H1 (cell line): ENCODE measurements around the gene ILKAP. TPM values are rescaled to one million over a fixed set of nuclear protein-coding genes. Genes with fewer than 3 reads are reported as not detected.

Experiments
- CTCF ChIA-PET: fragments of 300-600 bp; sonication (Branson Sonifier 250); formaldehyde crosslinking; loops from one replicate; lab custom pipeline; 2021; ENCODE audit not compliant: partially characterized antibody; lab: Charles Lee
- POLR2A ChIA-PET: fragments of 300-600 bp; sonication (Branson Sonifier 250); formaldehyde crosslinking; loops from one replicate; lab custom pipeline; 2021; ENCODE audit warnings: inconsistent platforms; ENCODE audit not compliant: partially characterized antibody; lab: Charles Lee
- DNase-seq, 2 experiments: peaks; one replicate each; pipeline versions ENCODE4 v3.0.0 to v3.0.0-alpha.2; 2010 to 2022; ENCODE audit warnings: low spot score in 2 of 2, low read depth in 1 of 2, mixed read lengths in 1 of 2
- FAIRE-seq: peaks from 2 replicates; lab custom pipeline; 2011; peaks lifted over from hg19 to GRCh38; lab: Jason Lieb, UNC
- H2AFZ ChIP-seq: 2 replicates; pipeline ENCODE4 v1.8.1; 2012; ENCODE audit warnings: low read length, inconsistent platforms
- H2AK5ac ChIP-seq: 2 replicates; pipeline ENCODE4 v1.6.1; 2013; ENCODE audit warnings: low read depth, low read length
- H2BK120ac ChIP-seq: replicated peaks from 2 replicates; pipeline ENCODE3; 2013; ENCODE audit warnings: low read depth, low read length, inconsistent platforms
- H2BK12ac ChIP-seq: 2 replicates; pipeline ENCODE4 v1.6.1; 2013; ENCODE audit warnings: low read depth, low read length
- H2BK15ac ChIP-seq: 2 replicates; pipeline ENCODE4 v1.6.1; 2013; ENCODE audit warnings: low read length
- H2BK20ac ChIP-seq: 2 replicates; pipeline ENCODE4 v1.6.1; 2013; ENCODE audit warnings: low read length
- H2BK5ac ChIP-seq: 2 replicates; pipeline ENCODE4 v1.6.1; 2013; ENCODE audit warnings: low read depth, low read length
- H3K14ac ChIP-seq: 2 replicates; pipeline ENCODE4 v1.6.1; 2013; ENCODE audit warnings: inconsistent platforms; ENCODE audit not compliant: insufficient read length
- H3K18ac ChIP-seq: 2 replicates; pipeline ENCODE4 v1.6.1; 2013; ENCODE audit warnings: low read length; ENCODE audit errors: extremely low read depth
- H3K23ac ChIP-seq: 2 replicates; pipeline ENCODE4 v1.6.1; 2013; ENCODE audit warnings: inconsistent platforms; ENCODE audit not compliant: insufficient read length
- H3K23me2 ChIP-seq: 2 replicates; pipeline ENCODE4 v1.6.1; 2013; ENCODE audit warnings: low read depth, low read length
- H3K27ac ChIP-seq: 2 replicates; pipeline ENCODE4 v1.6.1; 2011; ENCODE audit warnings: low read depth, low read length, inconsistent platforms
- H3K27me3 ChIP-seq, 4 experiments: replicated peaks in 1 of 4; 1 replicate in 1 of 4; 2 replicates in 3 of 4; pipeline versions ENCODE4 v1.6.1 to v1.8.1; 2011 to 2013; ENCODE audit warnings: low read length in 3 of 4, mild to moderate bottlenecking in 3 of 4, inconsistent platforms in 2 of 4, mixed read lengths in 2 of 4, moderate library complexity in 1 of 4; ENCODE audit not compliant: control insufficient read depth in 3 of 4, insufficient read depth in 3 of 4; ENCODE audit errors: extremely low read depth in 1 of 4
- H3K36me3 ChIP-seq, 4 experiments: 2 replicates each; pipeline versions ENCODE4 v1.6.1 to v1.8.1; 2011 to 2013; ENCODE audit warnings: mild to moderate bottlenecking in 4 of 4, low read length in 3 of 4, moderate library complexity in 2 of 4, control low read depth in 1 of 4, inconsistent platforms in 1 of 4; ENCODE audit not compliant: insufficient read depth in 4 of 4, control insufficient read depth in 2 of 4
- H3K4ac ChIP-seq: replicated peaks from 2 replicates; pipeline ENCODE3; 2013; ENCODE audit warnings: low read length, low read depth, mixed read lengths, inconsistent platforms; ENCODE audit not compliant: insufficient read length
- H3K4me1 ChIP-seq, 4 experiments: replicated peaks in 1 of 4; 1 replicate in 1 of 4; 2 replicates in 3 of 4; pipeline versions ENCODE4 v1.6.1 to v1.8.1; 2011 to 2013; ENCODE audit warnings: low read length in 3 of 4, inconsistent platforms in 2 of 4, mixed read lengths in 1 of 4; ENCODE audit not compliant: insufficient read depth in 4 of 4, control insufficient read depth in 3 of 4
- H3K4me2 ChIP-seq, 2 experiments: 2 replicates each; pipeline versions ENCODE4 v1.6.1 to v1.8.1; 2011 to 2013; ENCODE audit warnings: low read depth in 2 of 2, low read length in 2 of 2, control low read depth in 1 of 2, inconsistent platforms in 1 of 2, mild to moderate bottlenecking in 1 of 2; ENCODE audit not compliant: insufficient read depth in 1 of 2
- H3K4me3 ChIP-seq, 4 experiments: fragments of 200-600, 300-600 bp in 1 of 4; sonication (generic), shearing (Covaris generic), sonication (Bioruptor Twin) in 1 of 4; 2 replicates each; pipeline versions ENCODE4 v1.5.1 to v1.8.1; 2011 to 2016; ENCODE audit warnings: low read length in 4 of 4, low read depth in 3 of 4, control low read depth in 2 of 4, inconsistent platforms in 2 of 4, mild to moderate bottlenecking in 2 of 4, mixed read lengths in 1 of 4, moderate library complexity in 1 of 4; ENCODE audit not compliant: insufficient read depth in 2 of 4; ENCODE audit errors: extremely low read depth in 1 of 4
- H3K56ac ChIP-seq: replicated peaks from 2 replicates; pipeline ENCODE3; 2013; ENCODE audit warnings: low read depth, mild to moderate bottlenecking, mixed read lengths, low read length, inconsistent platforms; ENCODE audit not compliant: insufficient read length
- H3K79me1 ChIP-seq: 2 replicates; pipeline ENCODE4 v1.6.1; 2013; ENCODE audit warnings: low read depth, low read length, control low read depth
- H3K79me2 ChIP-seq, 2 experiments: 2 replicates each; pipeline versions ENCODE4 v1.6.1 to v1.8.1; 2012 to 2013; ENCODE audit warnings: low read length in 2 of 2, mild to moderate bottlenecking in 2 of 2, inconsistent platforms in 1 of 2; ENCODE audit not compliant: insufficient read depth in 2 of 2, control insufficient read depth in 1 of 2
- H3K9ac ChIP-seq, 4 experiments: replicated peaks in 1 of 4; 1 replicate in 1 of 4; 2 replicates in 3 of 4; pipeline versions ENCODE4 v1.6.1 to v1.8.1; 2011 to 2013; ENCODE audit warnings: low read depth in 3 of 4, low read length in 3 of 4, control low read depth in 2 of 4, mild to moderate bottlenecking in 2 of 4, moderate library complexity in 2 of 4, inconsistent platforms in 1 of 4; ENCODE audit errors: extremely low read depth in 1 of 4
- H3K9me3 ChIP-seq, 2 experiments: 2 replicates each; pipeline versions ENCODE4 v1.6.1 to v1.8.1; 2012 to 2013; ENCODE audit warnings: mild to moderate bottlenecking in 2 of 2, moderate library complexity in 2 of 2, control low read depth in 1 of 2, inconsistent platforms in 1 of 2, low read depth in 1 of 2, low read length in 1 of 2, mixed read lengths in 1 of 2; ENCODE audit not compliant: insufficient read depth in 2 of 2
- H4K20me1 ChIP-seq, 2 experiments: replicated peaks in 1 of 2; 2 replicates each; pipeline versions ENCODE3 to v1.8.1; 2011 to 2013; ENCODE audit warnings: inconsistent platforms in 2 of 2, low read length in 2 of 2, mild to moderate bottlenecking in 1 of 2; ENCODE audit not compliant: insufficient read depth in 2 of 2, control insufficient read depth in 1 of 2
- H4K5ac ChIP-seq: 2 replicates; pipeline ENCODE4 v1.6.1; 2013; ENCODE audit warnings: low read length, low read depth, mixed read lengths, inconsistent platforms; ENCODE audit not compliant: insufficient read length
- H4K8ac ChIP-seq: 2 replicates; pipeline ENCODE4 v1.8.0; 2013; ENCODE audit warnings: mild to moderate bottlenecking, moderate library complexity, low read length, inconsistent platforms; ENCODE audit not compliant: insufficient read depth; ENCODE audit errors: extremely low read depth
- H4K91ac ChIP-seq: replicated peaks from 2 replicates; pipeline ENCODE3; 2013; ENCODE audit warnings: low read length, mixed read lengths, inconsistent platforms; ENCODE audit not compliant: insufficient read length
- ATF3 ChIP-seq: IDR thresholded peaks from 2 replicates; pipeline ENCODE4 v1.6.1; 2011; ENCODE audit warnings: low read depth, mild to moderate bottlenecking, low read length; ENCODE audit not compliant: insufficient read depth
- BCL11A ChIP-seq, 2 experiments: IDR thresholded peaks; one replicate each; pipeline ENCODE4 v1.6.1; 2011; ENCODE audit warnings: low read depth in 2 of 2, low read length in 2 of 2, mild to moderate bottlenecking in 2 of 2
- CBX5 ChIP-seq: fragments of 300-800, 300-1000 bp; sonication (generic); IDR thresholded peaks from 2 replicates; pipeline ENCODE4 v1.7.1; 2016; ENCODE audit warnings: antibody characterized with exemption, low read length, low read depth
- CHD1 ChIP-seq: IDR thresholded peaks from 2 replicates; pipeline ENCODE4 v1.6.1; 2012; ENCODE audit warnings: low read depth, low read length, improper control_type of control experiment
- E2F6 ChIP-seq: IDR thresholded peaks from 2 replicates; pipeline ENCODE4 v1.6.1; 2012; ENCODE audit warnings: inconsistent platforms
- EP300 ChIP-seq, 2 experiments: IDR thresholded peaks; 1 replicate in 1 of 2; 2 replicates in 1 of 2; pipeline ENCODE4 v1.6.1; 2011 to 2012; ENCODE audit warnings: low read depth in 2 of 2, low read length in 2 of 2, mild to moderate bottlenecking in 2 of 2, borderline replicate concordance in 1 of 2, inconsistent platforms in 1 of 2, moderate library complexity in 1 of 2
- GABPA ChIP-seq: IDR thresholded peaks from 2 replicates; pipeline ENCODE4 v1.6.1; 2011; ENCODE audit warnings: mild to moderate bottlenecking, low read length, moderate library complexity, borderline replicate concordance; ENCODE audit not compliant: insufficient read depth
- RBBP5 ChIP-seq: IDR thresholded peaks from 2 replicates; pipeline ENCODE4 v1.7.1; 2012; ENCODE audit warnings: low read depth, mild to moderate bottlenecking, inconsistent platforms, low read length, moderate library complexity, borderline replicate concordance
- SIN3A ChIP-seq, 2 experiments: IDR thresholded peaks in 1 of 2; conservative IDR thresholded peaks in 1 of 2; 2 replicates each; pipeline ENCODE4 v1.6.1; 2011 to 2012; ENCODE audit warnings: low read length in 2 of 2, improper control_type of control experiment in 1 of 2, low read depth in 1 of 2, mild to moderate bottlenecking in 1 of 2
- SIRT6 ChIP-seq: IDR thresholded peaks from one replicate; pipeline ENCODE4 v1.7.1; 2012; ENCODE audit warnings: low read length, inconsistent platforms
- SIX5 ChIP-seq: IDR thresholded peaks from 2 replicates; pipeline ENCODE4 v1.6.1; 2011; ENCODE audit warnings: mild to moderate bottlenecking, low read depth, low read length
- SRF ChIP-seq: IDR thresholded peaks from 2 replicates; pipeline ENCODE4 v1.6.1; 2011; ENCODE audit warnings: mild to moderate bottlenecking, low read depth, low read length, moderate library complexity
- WGBS, 2 experiments: shearing (Covaris generic) in 1 of 2; methylation state at CpG; one replicate each; pipeline versions ENCODE4 v1.1.6 to v1.1.7; 2013 to 2015; ENCODE audit warnings: low lambda C conversion rate in 2 of 2, mixed read lengths in 2 of 2, inconsistent platforms in 1 of 2, low coverage in 1 of 2, missing lambda C conversion rate in 1 of 2; ENCODE audit not compliant: insufficient replicate concordance in 2 of 2, insufficient coverage in 1 of 2, insufficient read length in 1 of 2; ENCODE audit errors: extremely low coverage in 1 of 2, missing lambda C conversion rate in 1 of 2; 5-methylcytosine and 5-hydroxymethylcytosine counted together
- polyA plus RNA-seq, 7 experiments: library from polyadenylated mRNA; depleted of rRNA in 3 of 7; stranded (reverse) in 5 of 7; unstranded in 2 of 7; fragments of >200 nt in 5 of 7; fragments of 200-250 nt in 2 of 7; gene quantifications; 1 replicate in 5 of 7; 2 replicates in 1 of 7; 4 replicates in 1 of 7; pipeline versions ENCODE4 v1.2.1 to v1.2.3, GENCODE V29; 2011 to 2013; ENCODE audit warnings: missing spikeins in 2 of 7, mixed read lengths in 2 of 7
- total RNA-seq: library from RNA; stranded (reverse); fragmentation: NEBNext Ultra II Directional; extraction: Animal tissue kit (Norgen Biotek cat#: 25700); gene quantifications from 2 replicates; pipeline ENCODE4 v1.2.1, GENCODE V29; 2021

The ILKAP gene
- total and polyA plus RNA-seq, 2 of the 8 experiments (the other 6 are each of a cell fraction or from before 2014, with no cell fraction given), result 23.5 to 33.8 TPM

GRCh38 chr2:238235856-238236255 is 32.4 kb upstream of the ILKAP start:
- no peaks in the 10 kb centered on the region for H3K79me2 ChIP-seq
- H2BK12ac ChIP-seq, result no peak overlapping the region
- peaks cover 0 to 4% (median 2%) of the 10 kb centered on the region in 4 experiments; a peak in 5 of 7 replicates for H3K4me1 ChIP-seq
- H3K23me2 ChIP-seq, result peaks cover 21% of the 10 kb centered on the region; the same call in 1 of the 2 replicates
- DNase-seq (no peak), FAIRE-seq (no peak)
- no peak overlapping the region for H2BK120ac ChIP-seq
- H4K91ac ChIP-seq, result no peak overlapping the region
- H3K9ac ChIP-seq, result no peak overlapping the region
- peaks cover 0 to 10% of the 10 kb centered on the region in 2 experiments; a peak in 2 of 4 replicates for H3K9me3 ChIP-seq
- H3K4me3 ChIP-seq, result no peak overlapping the region
- POLR2A ChIA-PET, result interaction anchor here (2.6 kb wide), 1 partner anchor 76 kb away, joined by 8 read pairs; no protein-coding TSS in a partner anchor
- no peak overlapping the region for H3K14ac ChIP-seq
- H3K79me1 ChIP-seq, result no peaks in the 10 kb centered on the region
- H3K4ac ChIP-seq, result no peak overlapping the region
- peaks cover 0 to 10% of the 10 kb centered on the region in 2 experiments for H4K20me1 ChIP-seq
- no peak overlapping the region for H2BK15ac ChIP-seq
- no peak overlapping the region for H4K8ac ChIP-seq
- H3K27me3 ChIP-seq, result peaks cover 11 to 51% (median 46%) of the 10 kb centered on the region in 4 experiments
- H3K23ac ChIP-seq, result no peak overlapping the region
- no peak overlapping the region for H2BK20ac ChIP-seq
- no peak overlapping the region for H3K4me2 ChIP-seq
- H2BK5ac ChIP-seq, result no peak overlapping the region
- H3K36me3 ChIP-seq, result peaks cover 0 to 7% (median 0%) of the 10 kb centered on the region in 4 experiments; a peak in 1 of 8 replicates
- WGBS, 2 experiments, result 90% methylated on average over 7 of the region's 7 CpGs; no CpG with 5 or more reads in 1 of the 2 experiments
- H3K27ac ChIP-seq, result no peak overlapping the region
- H4K5ac ChIP-seq, result no peak overlapping the region
- CTCF ChIA-PET, result interaction anchor here (1.1 to 3.0 kb wide), 3 partner anchors 9 to 27 kb away, joined by 5 to 13 read pairs (median 5); no protein-coding TSS in a partner anchor
- no peak overlapping the region for H2AK5ac ChIP-seq
- H3K56ac ChIP-seq, result no peak overlapping the region
- no peak overlapping the region for H2AFZ ChIP-seq
- H3K18ac ChIP-seq, result no peak overlapping the region
- TF ChIP-seq RBBP5 (no peak), CBX5 (no peak), ATF3 (no peak), CHD1 (no peak), SIX5 (no peak), E2F6 (no peak), GABPA (no peak), SRF (no peak), SIRT6 (no peak), SIN3A (conservative IDR thresholded peaks at IDR 0.05 in 1 of 2, IDR thresholded peaks at IDR 0.05 in 1 of 2; ENCODE audit: low read depth in 1 of 2, low read length in 2 of 2) (no peak), BCL11A (IDR thresholded peaks at IDR 0.05; ENCODE audit: low read depth in 2 of 2, low read length in 2 of 2) (no peak), EP300 (IDR thresholded peaks at IDR 0.05; ENCODE audit: borderline replicate concordance in 1 of 2, low read depth in 2 of 2, low read length in 2 of 2) (no peak)
